HCT116 (cell line): ENCODE results near the gene ST6GALNAC4.

Experiments
- EZH2 ChIP-seq: fragments of 200-600 bp; sonication (generic); IDR thresholded peaks from 2 replicates; pipeline ENCODE4 v1.6.1; 2017; ENCODE audit warnings: antibody characterized with exemption, mixed run types
- EZH2phosphoT487 ChIP-seq: fragments of 200-600 bp; IDR thresholded peaks from 2 replicates; pipeline ENCODE4 v1.6.1; 2018; ENCODE audit warnings: antibody characterized with exemption, borderline replicate concordance
- POLR2A ChIP-seq: IDR thresholded peaks from 2 replicates; pipeline ENCODE4 v1.7.0; 2011; ENCODE audit warnings: borderline replicate concordance; ENCODE audit not compliant: insufficient read depth, insufficient read length; ENCODE audit errors: extremely low read depth
- POLR2AphosphoS5 ChIP-seq: IDR thresholded peaks from 2 replicates; pipeline ENCODE4 v1.6.1; 2011; ENCODE audit warnings: mild to moderate bottlenecking, low read depth, low read length, moderate library complexity
- RAD21 ChIP-seq: IDR thresholded peaks from 2 replicates; pipeline ENCODE4 v1.6.1; 2012; ENCODE audit warnings: low read depth, mild to moderate bottlenecking
- SIN3A ChIP-seq: IDR thresholded peaks from 2 replicates; pipeline ENCODE4 v1.6.1; 2012; ENCODE audit warnings: low read depth
- TCF7L2 ChIP-seq: IDR thresholded peaks from 2 replicates; pipeline ENCODE4 v1.7.0; 2011; ENCODE audit warnings: borderline replicate concordance, inconsistent platforms; ENCODE audit not compliant: insufficient read depth, insufficient read length; ENCODE audit errors: extremely low read depth
- ZNF274 ChIP-seq: fragments of 200-500 bp; sonication (Bioruptor generic); IDR thresholded peaks from 2 replicates; pipeline ENCODE4 v1.6.1; 2014; ENCODE audit warnings: mild to moderate bottlenecking, low read depth, low read length, inconsistent platforms
- TF ChIP-seq, protein P1 (sequence below), 3 experiments: fragments of 200-600 bp in 1 of 3; sonication (generic) in 1 of 3; IDR thresholded peaks in 2 of 3; conservative IDR thresholded peaks in 1 of 3; 2 replicates each; pipeline ENCODE4 v1.5.1; 2012 to 2017; ENCODE audit warnings: low read depth in 2 of 3, low read length in 2 of 3, antibody characterized with exemption in 1 of 3, borderline replicate concordance in 1 of 3, control low read depth in 1 of 3, mild to moderate bottlenecking in 1 of 3, mixed read lengths in 1 of 3, mixed run types in 1 of 3, moderate library complexity in 1 of 3; ENCODE audit not compliant: insufficient read depth in 1 of 3
- TF ChIP-seq, protein P2 (sequence below): IDR thresholded peaks from 2 replicates; pipeline ENCODE4 v1.6.1; 2012; ENCODE audit warnings: low read depth
- TF ChIP-seq, protein P3 (sequence below): IDR thresholded peaks from 2 replicates; pipeline ENCODE4 v1.6.1; 2011; ENCODE audit warnings: mild to moderate bottlenecking, low read length, moderate library complexity; ENCODE audit not compliant: insufficient replicate concordance; ENCODE audit errors: extremely low read depth

DNA sequence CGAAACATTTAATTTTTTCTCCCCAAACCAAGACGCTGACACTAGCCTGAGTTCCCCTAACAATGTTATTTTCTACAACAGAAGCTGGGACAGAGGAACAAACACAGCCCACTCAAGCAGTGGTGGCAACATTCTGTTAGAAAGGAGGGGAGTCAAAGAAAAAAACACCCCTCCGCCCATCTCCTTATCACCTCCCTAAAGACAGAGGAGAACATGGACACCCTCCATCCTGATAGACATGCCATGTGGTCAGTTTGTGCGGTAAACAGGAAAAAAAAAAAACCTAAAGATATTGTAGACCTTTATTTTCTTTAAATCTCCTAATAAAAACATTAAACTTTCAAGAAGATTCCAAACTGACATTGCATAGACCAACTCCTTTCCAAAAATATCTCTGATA lies 23.8 kb upstream of the ST6GALNAC4 start:
- TF ChIP-seq, protein P1, sequence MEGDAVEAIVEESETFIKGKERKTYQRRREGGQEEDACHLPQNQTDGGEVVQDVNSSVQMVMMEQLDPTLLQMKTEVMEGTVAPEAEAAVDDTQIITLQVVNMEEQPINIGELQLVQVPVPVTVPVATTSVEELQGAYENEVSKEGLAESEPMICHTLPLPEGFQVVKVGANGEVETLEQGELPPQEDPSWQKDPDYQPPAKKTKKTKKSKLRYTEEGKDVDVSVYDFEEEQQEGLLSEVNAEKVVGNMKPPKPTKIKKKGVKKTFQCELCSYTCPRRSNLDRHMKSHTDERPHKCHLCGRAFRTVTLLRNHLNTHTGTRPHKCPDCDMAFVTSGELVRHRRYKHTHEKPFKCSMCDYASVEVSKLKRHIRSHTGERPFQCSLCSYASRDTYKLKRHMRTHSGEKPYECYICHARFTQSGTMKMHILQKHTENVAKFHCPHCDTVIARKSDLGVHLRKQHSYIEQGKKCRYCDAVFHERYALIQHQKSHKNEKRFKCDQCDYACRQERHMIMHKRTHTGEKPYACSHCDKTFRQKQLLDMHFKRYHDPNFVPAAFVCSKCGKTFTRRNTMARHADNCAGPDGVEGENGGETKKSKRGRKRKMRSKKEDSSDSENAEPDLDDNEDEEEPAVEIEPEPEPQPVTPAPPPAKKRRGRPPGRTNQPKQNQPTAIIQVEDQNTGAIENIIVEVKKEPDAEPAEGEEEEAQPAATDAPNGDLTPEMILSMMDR (IDR thresholded peaks at IDR 0.05 in 2 of 3, conservative IDR thresholded peaks at IDR 0.05 in 1 of 3; ENCODE audit: borderline replicate concordance in 1 of 3, insufficient read depth in 1 of 3, low read depth in 2 of 3, low read length in 2 of 3) = no peak
- no peak for TF ChIP-seq POLR2A
- TF ChIP-seq POLR2AphosphoS5 = no peak
- TF ChIP-seq, protein P2, sequence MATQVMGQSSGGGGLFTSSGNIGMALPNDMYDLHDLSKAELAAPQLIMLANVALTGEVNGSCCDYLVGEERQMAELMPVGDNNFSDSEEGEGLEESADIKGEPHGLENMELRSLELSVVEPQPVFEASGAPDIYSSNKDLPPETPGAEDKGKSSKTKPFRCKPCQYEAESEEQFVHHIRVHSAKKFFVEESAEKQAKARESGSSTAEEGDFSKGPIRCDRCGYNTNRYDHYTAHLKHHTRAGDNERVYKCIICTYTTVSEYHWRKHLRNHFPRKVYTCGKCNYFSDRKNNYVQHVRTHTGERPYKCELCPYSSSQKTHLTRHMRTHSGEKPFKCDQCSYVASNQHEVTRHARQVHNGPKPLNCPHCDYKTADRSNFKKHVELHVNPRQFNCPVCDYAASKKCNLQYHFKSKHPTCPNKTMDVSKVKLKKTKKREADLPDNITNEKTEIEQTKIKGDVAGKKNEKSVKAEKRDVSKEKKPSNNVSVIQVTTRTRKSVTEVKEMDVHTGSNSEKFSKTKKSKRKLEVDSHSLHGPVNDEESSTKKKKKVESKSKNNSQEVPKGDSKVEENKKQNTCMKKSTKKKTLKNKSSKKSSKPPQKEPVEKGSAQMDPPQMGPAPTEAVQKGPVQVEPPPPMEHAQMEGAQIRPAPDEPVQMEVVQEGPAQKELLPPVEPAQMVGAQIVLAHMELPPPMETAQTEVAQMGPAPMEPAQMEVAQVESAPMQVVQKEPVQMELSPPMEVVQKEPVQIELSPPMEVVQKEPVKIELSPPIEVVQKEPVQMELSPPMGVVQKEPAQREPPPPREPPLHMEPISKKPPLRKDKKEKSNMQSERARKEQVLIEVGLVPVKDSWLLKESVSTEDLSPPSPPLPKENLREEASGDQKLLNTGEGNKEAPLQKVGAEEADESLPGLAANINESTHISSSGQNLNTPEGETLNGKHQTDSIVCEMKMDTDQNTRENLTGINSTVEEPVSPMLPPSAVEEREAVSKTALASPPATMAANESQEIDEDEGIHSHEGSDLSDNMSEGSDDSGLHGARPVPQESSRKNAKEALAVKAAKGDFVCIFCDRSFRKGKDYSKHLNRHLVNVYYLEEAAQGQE = no peak
- TF ChIP-seq TCF7L2 = no peak
- TF ChIP-seq, protein P3, sequence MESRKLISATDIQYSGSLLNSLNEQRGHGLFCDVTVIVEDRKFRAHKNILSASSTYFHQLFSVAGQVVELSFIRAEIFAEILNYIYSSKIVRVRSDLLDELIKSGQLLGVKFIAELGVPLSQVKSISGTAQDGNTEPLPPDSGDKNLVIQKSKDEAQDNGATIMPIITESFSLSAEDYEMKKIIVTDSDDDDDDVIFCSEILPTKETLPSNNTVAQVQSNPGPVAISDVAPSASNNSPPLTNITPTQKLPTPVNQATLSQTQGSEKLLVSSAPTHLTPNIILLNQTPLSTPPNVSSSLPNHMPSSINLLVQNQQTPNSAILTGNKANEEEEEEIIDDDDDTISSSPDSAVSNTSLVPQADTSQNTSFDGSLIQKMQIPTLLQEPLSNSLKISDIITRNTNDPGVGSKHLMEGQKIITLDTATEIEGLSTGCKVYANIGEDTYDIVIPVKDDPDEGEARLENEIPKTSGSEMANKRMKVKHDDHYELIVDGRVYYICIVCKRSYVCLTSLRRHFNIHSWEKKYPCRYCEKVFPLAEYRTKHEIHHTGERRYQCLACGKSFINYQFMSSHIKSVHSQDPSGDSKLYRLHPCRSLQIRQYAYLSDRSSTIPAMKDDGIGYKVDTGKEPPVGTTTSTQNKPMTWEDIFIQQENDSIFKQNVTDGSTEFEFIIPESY = no peak
- TF ChIP-seq RAD21 = no peak
- no peak for TF ChIP-seq SIN3A
- no peak for TF ChIP-seq EZH2
- TF ChIP-seq EZH2phosphoT487 = no peak
- TF ChIP-seq ZNF274 = no peak
